ENCODE results near the gene TMEM184A. TPM values are rescaled to one million over a fixed set of nuclear protein-coding genes. Genes with fewer than 3 reads are reported as not detected.

TMEM184A gene
- total RNA-seq, 2 donors from 2014 or later, result 1.5 TPM; not detected in 1

DNA sequence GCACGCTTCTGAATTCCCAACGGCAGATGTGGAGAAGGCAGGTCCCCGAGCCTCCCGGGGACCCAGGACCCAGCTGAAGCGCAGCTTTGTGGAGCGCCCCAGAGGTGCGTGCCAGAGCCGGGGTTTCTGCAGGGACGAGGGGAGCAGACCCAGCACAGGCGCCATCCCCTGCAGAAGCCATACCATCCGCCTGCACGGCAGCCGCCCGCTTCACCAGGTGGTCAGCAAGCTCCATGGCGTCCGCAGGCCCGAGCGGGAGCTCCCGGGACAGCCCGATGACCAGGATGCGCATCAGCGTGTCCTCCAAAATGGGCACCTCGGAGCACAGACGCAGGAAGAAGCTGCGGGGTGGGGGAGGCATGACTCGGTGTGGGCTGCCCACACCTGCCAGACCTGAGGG lies 62.4 kb downstream of the TMEM184A start:
- TF ChIP-seq, protein P1, sequence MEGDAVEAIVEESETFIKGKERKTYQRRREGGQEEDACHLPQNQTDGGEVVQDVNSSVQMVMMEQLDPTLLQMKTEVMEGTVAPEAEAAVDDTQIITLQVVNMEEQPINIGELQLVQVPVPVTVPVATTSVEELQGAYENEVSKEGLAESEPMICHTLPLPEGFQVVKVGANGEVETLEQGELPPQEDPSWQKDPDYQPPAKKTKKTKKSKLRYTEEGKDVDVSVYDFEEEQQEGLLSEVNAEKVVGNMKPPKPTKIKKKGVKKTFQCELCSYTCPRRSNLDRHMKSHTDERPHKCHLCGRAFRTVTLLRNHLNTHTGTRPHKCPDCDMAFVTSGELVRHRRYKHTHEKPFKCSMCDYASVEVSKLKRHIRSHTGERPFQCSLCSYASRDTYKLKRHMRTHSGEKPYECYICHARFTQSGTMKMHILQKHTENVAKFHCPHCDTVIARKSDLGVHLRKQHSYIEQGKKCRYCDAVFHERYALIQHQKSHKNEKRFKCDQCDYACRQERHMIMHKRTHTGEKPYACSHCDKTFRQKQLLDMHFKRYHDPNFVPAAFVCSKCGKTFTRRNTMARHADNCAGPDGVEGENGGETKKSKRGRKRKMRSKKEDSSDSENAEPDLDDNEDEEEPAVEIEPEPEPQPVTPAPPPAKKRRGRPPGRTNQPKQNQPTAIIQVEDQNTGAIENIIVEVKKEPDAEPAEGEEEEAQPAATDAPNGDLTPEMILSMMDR (IDR thresholded peaks at IDR 0.05), result no peak
- ATAC-seq (ENCODE audit: insufficient number of reproducible peaks, low FRiP score, low read depth) (no peak), DNase-seq (ENCODE audit: low spot score) (no peak)
- Histone ChIP-seq H3K27ac (no peak overlapping the region), H3K4me1 (ENCODE audit: control insufficient read depth in 1 of 2, low read depth in 2 of 2) (no peaks in the 10 kb centered on the region), H3K9me3 (no peaks in the 10 kb centered on the region), H3K4me3 (no peak overlapping the region), H3K36me3 (peaks cover 75% of the 10 kb centered on the region), H3K27me3 (replicated peaks; ENCODE audit: insufficient read depth) (no peaks in the 10 kb centered on the region)

DNA sequence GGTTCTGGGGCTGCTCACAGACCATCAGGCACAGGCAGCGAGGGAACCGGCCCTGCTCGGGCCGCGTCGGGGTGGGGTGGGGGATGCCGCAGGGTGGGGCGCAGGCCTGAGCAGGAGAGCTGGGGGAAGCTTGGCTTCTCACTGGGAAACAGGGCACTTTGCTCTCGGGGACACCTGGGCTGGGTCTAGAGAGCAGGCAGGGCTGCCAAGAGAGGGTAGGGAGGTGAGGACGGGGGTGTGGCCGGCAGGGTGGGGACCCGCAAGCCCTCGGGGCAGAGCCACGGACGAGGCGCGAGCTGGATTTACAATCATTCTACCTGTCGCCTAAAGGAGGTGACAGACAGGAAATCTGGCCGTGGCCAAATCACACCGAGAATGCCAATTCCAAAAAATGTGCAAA lies 62.9 kb downstream of the TMEM184A start:
- ATAC-seq (ENCODE audit: insufficient number of reproducible peaks, low FRiP score, low read depth) (no peak), DNase-seq (ENCODE audit: low spot score) (no peak)
- Histone ChIP-seq H3K36me3 (peaks cover 76% of the 10 kb centered on the region), H3K27me3 (replicated peaks; ENCODE audit: insufficient read depth) (no peaks in the 10 kb centered on the region), H3K9me3 (no peaks in the 10 kb centered on the region), H3K4me3 (no peak overlapping the region), H3K4me1 (ENCODE audit: control insufficient read depth in 1 of 2, low read depth in 2 of 2) (no peaks in the 10 kb centered on the region), H3K27ac (no peak overlapping the region)
- TF ChIP-seq, protein P1 (IDR thresholded peaks at IDR 0.05), result no peak

DNA sequence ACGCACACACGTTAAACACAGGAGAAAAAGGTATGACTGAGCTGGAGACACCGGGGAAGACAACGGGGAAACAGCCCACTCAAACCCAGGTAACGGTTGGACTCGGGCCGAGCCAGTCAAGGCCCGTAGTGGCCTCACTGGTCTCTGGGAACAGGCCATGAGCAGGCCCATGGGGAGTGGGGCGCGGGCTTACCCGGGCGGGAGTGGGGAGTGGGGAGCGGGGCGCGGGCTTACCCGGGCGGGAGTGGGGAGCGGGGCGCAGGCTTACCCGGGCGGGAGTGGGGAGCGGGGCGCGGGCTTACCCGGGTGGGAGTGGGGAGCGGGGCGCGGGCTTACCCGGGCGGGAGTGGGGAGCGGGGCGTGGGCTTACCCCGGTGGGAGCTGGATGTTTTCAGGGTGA lies 63.4 kb downstream of the TMEM184A start:
- ATAC-seq (ENCODE audit: insufficient number of reproducible peaks, low FRiP score, low read depth), result no peak

More for the DNA sequence above, 63.4 kb downstream of the TMEM184A start:
- Histone ChIP-seq H3K36me3 (peaks cover 76% of the 10 kb centered on the region), H3K4me3 (no peak overlapping the region), H3K9me3 (no peaks in the 10 kb centered on the region), H3K27ac (no peak overlapping the region), H3K27me3 (replicated peaks; ENCODE audit: insufficient read depth) (no peaks in the 10 kb centered on the region), H3K4me1 (ENCODE audit: control insufficient read depth in 1 of 2, low read depth in 2 of 2) (no peaks in the 10 kb centered on the region)
- DNase-seq (ENCODE audit: low spot score), result no peak
- TF ChIP-seq, protein P1 (IDR thresholded peaks at IDR 0.05), result no peak

Other genes starting within 250 kb of the TMEM184A start
- 10 to 100 TPM; 71.7 to 80.0 TPM for gene MICALL2, start 96.7 kb downstream of the TMEM184A start, total RNA-seq
- gene INTS1, start 51.8 kb downstream of the TMEM184A start, total RNA-seq, result 10 to 100 TPM; 59.8 to 89.6 TPM
- 100 to 1,000 TPM; 111 to 161 TPM for gene MAFK, start 25.5 kb downstream of the TMEM184A start, total RNA-seq
- 10 to 100 TPM; 30.9 to 40.4 TPM for gene PSMG3, start 13.8 kb upstream of the TMEM184A start, total RNA-seq
- gene ELFN1, start 114.1 kb upstream of the TMEM184A start, total RNA-seq, result under 1 TPM; 0.81 to 0.85 TPM

All from thoracic aorta (tissue), 2 donors.